H9 (cell line): ENCODE results near the gene CD164. TPM values are rescaled to one million over a fixed set of nuclear protein-coding genes. Genes with fewer than 3 reads are reported as not detected.

Source experiments
- DNase-seq: peaks from one replicate; pipeline ENCODE4 v3.0.0-alpha.2; 2017
- H2AFZ ChIP-seq: one replicate; pipeline ENCODE4 v1.6.1; 2013; ENCODE audit warnings: mild to moderate bottlenecking, low read length, control low read depth, moderate library complexity
- H2AK5ac ChIP-seq: 2 replicates; pipeline ENCODE4 v1.6.1; 2013; ENCODE audit warnings: low read length, control low read depth, mixed read lengths; ENCODE audit not compliant: insufficient read length
- H2BK120ac ChIP-seq: one replicate; pipeline ENCODE4 v1.6.1; 2013; ENCODE audit warnings: low read depth, mild to moderate bottlenecking, low read length, control low read depth, inconsistent platforms; ENCODE audit not compliant: poor library complexity, severe bottlenecking
- H2BK12ac ChIP-seq: 2 replicates; pipeline ENCODE4 v1.6.1; 2013; ENCODE audit warnings: low read length, control low read depth, mixed read lengths, low read depth; ENCODE audit not compliant: insufficient read length
- H2BK15ac ChIP-seq: 2 replicates; pipeline ENCODE4 v1.6.1; 2013; ENCODE audit warnings: low read depth, low read length, control low read depth
- H2BK20ac ChIP-seq: one replicate; pipeline ENCODE4 v1.6.1; 2013; ENCODE audit warnings: low read depth, mild to moderate bottlenecking, low read length, control low read depth, inconsistent platforms; ENCODE audit not compliant: poor library complexity, severe bottlenecking
- H2BK5ac ChIP-seq: 2 replicates; pipeline ENCODE4 v1.6.1; 2013; ENCODE audit warnings: low read length, control low read depth, mixed read lengths; ENCODE audit not compliant: insufficient read length
- H3K14ac ChIP-seq: 2 replicates; pipeline ENCODE4 v1.6.1; 2013; ENCODE audit warnings: low read length, control low read depth; ENCODE audit not compliant: insufficient read depth
- H3K18ac ChIP-seq: 2 replicates; pipeline ENCODE4 v1.6.1; 2013; ENCODE audit warnings: low read depth, mild to moderate bottlenecking, mixed read lengths, low read length, control low read depth; ENCODE audit not compliant: insufficient read length
- H3K23ac ChIP-seq: 2 replicates; pipeline ENCODE4 v1.6.1; 2013; ENCODE audit warnings: low read length, control low read depth, mixed read lengths, low read depth; ENCODE audit not compliant: insufficient read length
- H3K23me2 ChIP-seq: 2 replicates; pipeline ENCODE4 v1.6.1; 2013; ENCODE audit warnings: low read depth, mild to moderate bottlenecking, mixed read lengths, low read length, control low read depth; ENCODE audit not compliant: insufficient read length, poor library complexity, severe bottlenecking
- H3K27ac ChIP-seq: 2 replicates; pipeline ENCODE4 v1.5.1; 2013; ENCODE audit warnings: low read length, control low read depth, mixed read lengths, low read depth; ENCODE audit not compliant: insufficient read length
- H3K27me3 ChIP-seq: 2 replicates; pipeline ENCODE4 v1.6.1; 2013; ENCODE audit warnings: low read length, control low read depth, inconsistent platforms; ENCODE audit not compliant: insufficient read depth
- H3K4ac ChIP-seq: 2 replicates; pipeline ENCODE4 v1.6.1; 2013; ENCODE audit warnings: low read depth, mild to moderate bottlenecking, control low read depth, inconsistent platforms, low read length, moderate library complexity
- H3K4me1 ChIP-seq: 2 replicates; pipeline ENCODE4 v1.6.1; 2013; ENCODE audit warnings: low read length, control low read depth, inconsistent platforms; ENCODE audit not compliant: insufficient read depth
- H3K4me2 ChIP-seq: 2 replicates; pipeline ENCODE4 v1.6.1; 2013; ENCODE audit warnings: low read length, control low read depth, mixed read lengths; ENCODE audit not compliant: insufficient read length, insufficient read depth
- H3K56ac ChIP-seq: 2 replicates; pipeline ENCODE4 v1.6.1; 2013; ENCODE audit warnings: low read depth, mild to moderate bottlenecking, mixed read lengths, low read length, control low read depth; ENCODE audit not compliant: insufficient read length
- H3K79me1 ChIP-seq: 2 replicates; pipeline ENCODE4 v1.6.1; 2013; ENCODE audit warnings: low read depth, mild to moderate bottlenecking, moderate library complexity, low read length, control low read depth, inconsistent platforms; ENCODE audit not compliant: insufficient read depth, poor library complexity, severe bottlenecking
- H3K79me2 ChIP-seq: 2 replicates; pipeline ENCODE4 v1.6.1; 2013; ENCODE audit warnings: low read length, control low read depth, inconsistent platforms; ENCODE audit not compliant: insufficient read depth
- H3K9ac ChIP-seq: 2 replicates; pipeline ENCODE4 v1.6.1; 2013; ENCODE audit warnings: low read length, control low read depth, mixed read lengths; ENCODE audit not compliant: insufficient read length; ENCODE audit errors: extremely low read depth
- H3K9me3 ChIP-seq: one replicate; pipeline ENCODE4 v1.6.1; 2013; ENCODE audit warnings: low read depth, low read length, inconsistent platforms; ENCODE audit not compliant: control insufficient read depth
- H3T11ph ChIP-seq: one replicate; pipeline ENCODE4 v1.6.1; 2013; ENCODE audit warnings: mild to moderate bottlenecking, low read length, control low read depth, inconsistent platforms
- H4K20me1 ChIP-seq: one replicate; pipeline ENCODE4 v1.6.1; 2013; ENCODE audit not compliant: control insufficient read depth, insufficient read length, insufficient read depth
- H4K5ac ChIP-seq: 2 replicates; pipeline ENCODE4 v1.6.1; 2013; ENCODE audit warnings: low read depth, mild to moderate bottlenecking, mixed read lengths, low read length, control low read depth; ENCODE audit not compliant: insufficient read length
- H4K8ac ChIP-seq: replicated peaks from 2 replicates; pipeline ENCODE4 v1.6.1; 2013; ENCODE audit warnings: low read length, control low read depth, mixed read lengths, low read depth; ENCODE audit not compliant: insufficient read length
- H4K91ac ChIP-seq: 2 replicates; pipeline ENCODE4 v1.6.1; 2013; ENCODE audit warnings: low read depth, mild to moderate bottlenecking, moderate library complexity, mixed read lengths, low read length, control low read depth; ENCODE audit not compliant: insufficient read length
- H3K27ac Mint-ChIP-seq, 3 experiments: 2 replicates in 2 of 3; 3 replicates in 1 of 3; pipeline ENCODE4 v1.8.0; 2020 to 2021; ENCODE audit warnings: mixed read lengths in 3 of 3, mild to moderate bottlenecking in 1 of 3, moderate library complexity in 1 of 3
- H3K27me3 Mint-ChIP-seq: 2 replicates; pipeline ENCODE4 v1.8.0; 2021; ENCODE audit warnings: low read depth, mild to moderate bottlenecking, moderate library complexity, mixed read lengths
- H3K36me3 Mint-ChIP-seq, 3 experiments: 2 replicates in 2 of 3; 3 replicates in 1 of 3; pipeline ENCODE4 v1.8.0; 2020 to 2021; ENCODE audit warnings: low read depth in 3 of 3, mixed read lengths in 3 of 3; ENCODE audit not compliant: insufficient read depth in 1 of 3
- H3K4me1 Mint-ChIP-seq, 2 experiments: 2 replicates each; pipeline ENCODE4 v1.8.0; 2020; ENCODE audit warnings: mixed read lengths in 2 of 2
- H3K4me3 Mint-ChIP-seq, 2 experiments: 2 replicates in 1 of 2; 3 replicates in 1 of 2; pipeline ENCODE4 v1.8.0; 2020 to 2021; ENCODE audit warnings: mild to moderate bottlenecking in 2 of 2, mixed read lengths in 2 of 2, moderate library complexity in 1 of 2
- H3K9me3 Mint-ChIP-seq, 2 experiments: 2 replicates in 1 of 2; 3 replicates in 1 of 2; pipeline ENCODE4 v1.8.0; 2020; ENCODE audit warnings: mild to moderate bottlenecking in 2 of 2, mixed read lengths in 2 of 2, moderate library complexity in 1 of 2
- CTCF ChIP-seq: fragments of 200-600 bp; sonication (generic); conservative IDR thresholded peaks from 3 replicates; pipeline ENCODE4 v1.8.0; 2021; ENCODE audit warnings: antibody characterized with exemption, mild to moderate bottlenecking
- total RNA-seq: library from RNA; stranded (reverse); gene quantifications from 2 replicates; pipeline ENCODE4 v1.2.1, GENCODE V29; 2021

CD164 gene
- total RNA-seq, 1 experiment from 2014 or later, result 130 TPM

GRCh38 chr6:109360791-109361190 lies 21.5 kb downstream of the CD164 start:
- no peak overlapping the region for H2BK15ac ChIP-seq
- H3K4me1 ChIP-seq, result no peaks in the 10 kb centered on the region
- no peak overlapping the region for H2AK5ac ChIP-seq
- no peaks in the 10 kb centered on the region for H3K79me2 ChIP-seq
- Mint-ChIP-seq H3K36me3 (peaks cover 76 to 89% (median 76%) of the 10 kb centered on the region in 3 experiments), H3K9me3 (peaks cover 6 to 14% of the 10 kb centered on the region in 2 experiments; a peak in 4 of 5 replicates), H3K4me1 (no peaks in the 10 kb centered on the region), H3K4me3 (no peak overlapping the region), H3K27me3 (no peaks in the 10 kb centered on the region), H3K27ac (no peak overlapping the region)
- H3K23me2 ChIP-seq, result no peaks in the 10 kb centered on the region
- peaks cover 7% of the 10 kb centered on the region for H3K9me3 ChIP-seq
- no peak overlapping the region for H2AFZ ChIP-seq
- H3K27ac ChIP-seq, result no peak overlapping the region
- no peak overlapping the region for H2BK12ac ChIP-seq
- no peak overlapping the region for H2BK5ac ChIP-seq
- no peak overlapping the region for H3K9ac ChIP-seq
- DNase-seq, result no peak
- H4K20me1 ChIP-seq, result no peaks in the 10 kb centered on the region
- no peak overlapping the region for H3K14ac ChIP-seq
- no peak overlapping the region for H2BK120ac ChIP-seq
- no peak overlapping the region for H4K5ac ChIP-seq
- H2BK20ac ChIP-seq, result no peak overlapping the region
- H3K79me1 ChIP-seq, result no peaks in the 10 kb centered on the region
- H3K18ac ChIP-seq, result no peak overlapping the region
- no peak overlapping the region for H4K8ac ChIP-seq
- H4K91ac ChIP-seq, result no peak overlapping the region
- H3K27me3 ChIP-seq, result no peaks in the 10 kb centered on the region
- no peak overlapping the region for H3K4ac ChIP-seq
- H3K56ac ChIP-seq, result no peak overlapping the region
- no peak for TF ChIP-seq CTCF
- no peak overlapping the region for H3T11ph ChIP-seq
- H3K4me2 ChIP-seq, result no peak overlapping the region
- no peak overlapping the region for H3K23ac ChIP-seq
